Tibial nerve (tissue), 4 donors: Measurements from ENCODE around the gene ROBO1.
A peak's percentile ranks its signal among the peaks of the same experiment; 100 is the strongest.

Experiments used
- EP300 ChIP-seq, 2 donors: sonication (generic); formaldehyde crosslinking; IDR thresholded peaks; one replicate each; pipeline ENCODE4 v1.6.1; 2017; ENCODE audit warnings: antibody characterized with exemption in 2 of 2, mild to moderate bottlenecking in 1 of 2
- POLR2A ChIP-seq, 2 donors: fragments of 450-650 bp; IDR thresholded peaks; one replicate each; pipeline ENCODE4 v1.6.1; 2017; ENCODE audit warnings: antibody characterized with exemption in 2 of 2, mild to moderate bottlenecking in 2 of 2, moderate library complexity in 2 of 2
- TF ChIP-seq, protein P1 (sequence below), 5 experiments: fragments of 200-600 bp in 3 of 5; fragments of 450-650 bp in 2 of 5; sonication (generic) in 3 of 5; IDR thresholded peaks; one replicate each; pipeline ENCODE4 v1.5.1; 2016 to 2019; ENCODE audit warnings: antibody characterized with exemption in 5 of 5, mild to moderate bottlenecking in 3 of 5, moderate library complexity in 2 of 5

DNA sequence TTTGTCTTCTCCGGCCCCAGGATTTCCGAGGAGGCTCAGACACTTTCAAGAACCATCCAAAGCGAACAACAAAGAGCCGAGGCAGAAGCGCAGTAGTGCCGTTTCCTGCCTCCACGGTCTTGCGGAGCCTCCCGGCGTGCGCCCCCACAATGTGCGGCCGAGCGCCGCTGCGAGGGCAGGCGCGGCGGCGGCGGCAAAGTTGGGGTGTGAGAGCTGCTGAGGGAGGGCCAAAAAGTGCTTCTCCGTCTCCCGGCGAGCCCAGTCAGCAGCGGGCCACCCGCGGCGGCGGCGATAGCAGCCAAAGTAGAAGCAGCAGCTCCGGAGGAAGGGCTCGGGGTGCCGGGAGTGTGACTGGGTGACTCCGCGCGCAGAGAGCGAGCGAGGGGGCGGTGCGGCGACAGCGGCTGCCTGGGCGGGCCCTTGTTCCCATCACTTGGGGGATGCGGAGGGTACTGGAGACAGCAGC is 749.1 kb downstream of the ROBO1 start:
- TF ChIP-seq, protein P1, sequence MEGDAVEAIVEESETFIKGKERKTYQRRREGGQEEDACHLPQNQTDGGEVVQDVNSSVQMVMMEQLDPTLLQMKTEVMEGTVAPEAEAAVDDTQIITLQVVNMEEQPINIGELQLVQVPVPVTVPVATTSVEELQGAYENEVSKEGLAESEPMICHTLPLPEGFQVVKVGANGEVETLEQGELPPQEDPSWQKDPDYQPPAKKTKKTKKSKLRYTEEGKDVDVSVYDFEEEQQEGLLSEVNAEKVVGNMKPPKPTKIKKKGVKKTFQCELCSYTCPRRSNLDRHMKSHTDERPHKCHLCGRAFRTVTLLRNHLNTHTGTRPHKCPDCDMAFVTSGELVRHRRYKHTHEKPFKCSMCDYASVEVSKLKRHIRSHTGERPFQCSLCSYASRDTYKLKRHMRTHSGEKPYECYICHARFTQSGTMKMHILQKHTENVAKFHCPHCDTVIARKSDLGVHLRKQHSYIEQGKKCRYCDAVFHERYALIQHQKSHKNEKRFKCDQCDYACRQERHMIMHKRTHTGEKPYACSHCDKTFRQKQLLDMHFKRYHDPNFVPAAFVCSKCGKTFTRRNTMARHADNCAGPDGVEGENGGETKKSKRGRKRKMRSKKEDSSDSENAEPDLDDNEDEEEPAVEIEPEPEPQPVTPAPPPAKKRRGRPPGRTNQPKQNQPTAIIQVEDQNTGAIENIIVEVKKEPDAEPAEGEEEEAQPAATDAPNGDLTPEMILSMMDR (IDR thresholded peaks at IDR 0.05) = no peak
- TF ChIP-seq POLR2A (IDR thresholded peaks at IDR 0.05) = no peak
- peak in 1 of 2 donors; percentile 17 for TF ChIP-seq EP300 (IDR thresholded peaks at IDR 0.05)
